ENCODE data around the gene FSCN2.

GRCh38 chr17:81541123-81541522, 12.9 kb downstream of the FSCN2 start:
- TF ChIP-seq POLR2A (IDR thresholded peaks at IDR 0.05; ENCODE audit: low read depth, low read length) = no peak
- no peak for TF ChIP-seq CTCF (IDR thresholded peaks at IDR 0.05 in 2 of 3, conservative IDR thresholded peaks at IDR 0.05 in 1 of 3; ENCODE audit: control insufficient read depth in 2 of 3, extremely low read depth in 1 of 3, insufficient read depth in 1 of 3, low read depth in 3 of 3, low read length in 3 of 3)
- 0 out of 2 replicates have a peak, but pooled peaks have one; percentile 30 for TF ChIP-seq POLR2AphosphoS5 (IDR thresholded peaks at IDR 0.05; ENCODE audit: low read length)
- no peak for TF ChIP-seq PRDM15 (CRISPR knock-in tag; IDR thresholded peaks at IDR 0.05)
- no peak for TF ChIP-seq EP300 (IDR thresholded peaks at IDR 0.05; ENCODE audit: borderline replicate concordance in 1 of 2, control insufficient read depth in 1 of 2, low read depth in 2 of 2, low read length in 2 of 2)
- TF ChIP-seq, protein P1, sequence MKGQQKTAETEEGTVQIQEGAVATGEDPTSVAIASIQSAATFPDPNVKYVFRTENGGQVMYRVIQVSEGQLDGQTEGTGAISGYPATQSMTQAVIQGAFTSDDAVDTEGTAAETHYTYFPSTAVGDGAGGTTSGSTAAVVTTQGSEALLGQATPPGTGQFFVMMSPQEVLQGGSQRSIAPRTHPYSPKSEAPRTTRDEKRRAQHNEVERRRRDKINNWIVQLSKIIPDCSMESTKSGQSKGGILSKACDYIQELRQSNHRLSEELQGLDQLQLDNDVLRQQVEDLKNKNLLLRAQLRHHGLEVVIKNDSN (IDR thresholded peaks at IDR 0.05; ENCODE audit: borderline replicate concordance, extremely low read length, insufficient read depth, low read depth, low read length) = no peak
- TF ChIP-seq, protein P2, sequence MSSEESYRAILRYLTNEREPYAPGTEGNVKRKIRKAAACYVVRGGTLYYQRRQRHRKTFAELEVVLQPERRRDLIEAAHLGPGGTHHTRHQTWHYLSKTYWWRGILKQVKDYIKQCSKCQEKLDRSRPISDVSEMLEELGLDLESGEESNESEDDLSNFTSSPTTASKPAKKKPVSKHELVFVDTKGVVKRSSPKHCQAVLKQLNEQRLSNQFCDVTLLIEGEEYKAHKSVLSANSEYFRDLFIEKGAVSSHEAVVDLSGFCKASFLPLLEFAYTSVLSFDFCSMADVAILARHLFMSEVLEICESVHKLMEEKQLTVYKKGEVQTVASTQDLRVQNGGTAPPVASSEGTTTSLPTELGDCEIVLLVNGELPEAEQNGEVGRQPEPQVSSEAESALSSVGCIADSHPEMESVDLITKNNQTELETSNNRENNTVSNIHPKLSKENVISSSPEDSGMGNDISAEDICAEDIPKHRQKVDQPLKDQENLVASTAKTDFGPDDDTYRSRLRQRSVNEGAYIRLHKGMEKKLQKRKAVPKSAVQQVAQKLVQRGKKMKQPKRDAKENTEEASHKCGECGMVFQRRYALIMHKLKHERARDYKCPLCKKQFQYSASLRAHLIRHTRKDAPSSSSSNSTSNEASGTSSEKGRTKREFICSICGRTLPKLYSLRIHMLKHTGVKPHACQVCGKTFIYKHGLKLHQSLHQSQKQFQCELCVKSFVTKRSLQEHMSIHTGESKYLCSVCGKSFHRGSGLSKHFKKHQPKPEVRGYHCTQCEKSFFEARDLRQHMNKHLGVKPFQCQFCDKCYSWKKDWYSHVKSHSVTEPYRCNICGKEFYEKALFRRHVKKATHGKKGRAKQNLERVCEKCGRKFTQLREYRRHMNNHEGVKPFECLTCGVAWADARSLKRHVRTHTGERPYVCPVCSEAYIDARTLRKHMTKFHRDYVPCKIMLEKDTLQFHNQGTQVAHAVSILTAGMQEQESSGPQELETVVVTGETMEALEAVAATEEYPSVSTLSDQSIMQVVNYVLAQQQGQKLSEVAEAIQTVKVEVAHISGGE (CRISPR knock-in tag; IDR thresholded peaks at IDR 0.05) = no peak
- TF ChIP-seq EGR1 (IDR thresholded peaks at IDR 0.05; ENCODE audit: borderline replicate concordance in 1 of 2, low read depth in 2 of 2, low read length in 2 of 2) = no peak
- TF ChIP-seq, protein P3, sequence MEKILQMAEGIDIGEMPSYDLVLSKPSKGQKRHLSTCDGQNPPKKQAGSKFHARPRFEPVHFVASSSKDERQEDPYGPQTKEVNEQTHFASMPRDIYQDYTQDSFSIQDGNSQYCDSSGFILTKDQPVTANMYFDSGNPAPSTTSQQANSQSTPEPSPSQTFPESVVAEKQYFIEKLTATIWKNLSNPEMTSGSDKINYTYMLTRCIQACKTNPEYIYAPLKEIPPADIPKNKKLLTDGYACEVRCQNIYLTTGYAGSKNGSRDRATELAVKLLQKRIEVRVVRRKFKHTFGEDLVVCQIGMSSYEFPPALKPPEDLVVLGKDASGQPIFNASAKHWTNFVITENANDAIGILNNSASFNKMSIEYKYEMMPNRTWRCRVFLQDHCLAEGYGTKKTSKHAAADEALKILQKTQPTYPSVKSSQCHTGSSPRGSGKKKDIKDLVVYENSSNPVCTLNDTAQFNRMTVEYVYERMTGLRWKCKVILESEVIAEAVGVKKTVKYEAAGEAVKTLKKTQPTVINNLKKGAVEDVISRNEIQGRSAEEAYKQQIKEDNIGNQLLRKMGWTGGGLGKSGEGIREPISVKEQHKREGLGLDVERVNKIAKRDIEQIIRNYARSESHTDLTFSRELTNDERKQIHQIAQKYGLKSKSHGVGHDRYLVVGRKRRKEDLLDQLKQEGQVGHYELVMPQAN (conservative IDR thresholded peaks at IDR 0.05) = no peak
- TF ChIP-seq ZNF274 (IDR thresholded peaks at IDR 0.05; ENCODE audit: insufficient read depth, insufficient read length) = no peak
- TF ChIP-seq RFX5 (IDR thresholded peaks at IDR 0.05; ENCODE audit: low read depth, low read length) = no peak
- no peak for TF ChIP-seq SREBF2 (IDR thresholded peaks at IDR 0.05; ENCODE audit: low read length)
- TF ChIP-seq NBN (IDR thresholded peaks at IDR 0.05) = no peak

All from GM12878 (cell line).